AG09309 (cell line): ENCODE results near the gene CD300LG.
"Not testable (repeated sequence)": the region's sequence is repeated elsewhere in the genome, so short reads cannot be mapped to it uniquely, and the experiment has no call there.

Experiments used
- DNase-seq: peaks from one replicate; pipeline ENCODE4 v3.0.0-alpha.2; 2010; ENCODE audit warnings: low read depth
- H3K4me3 ChIP-seq: 2 replicates; pipeline ENCODE4 v1.5.1; 2011; ENCODE audit warnings: mild to moderate bottlenecking, low read depth, low read length, moderate library complexity; ENCODE audit not compliant: control insufficient read depth
- TF ChIP-seq, protein P1 (sequence below): IDR thresholded peaks from 2 replicates; pipeline ENCODE4 v1.5.1; 2011; ENCODE audit warnings: mild to moderate bottlenecking, low read depth, low read length, inconsistent platforms; ENCODE audit not compliant: insufficient read depth, control insufficient read depth; ENCODE audit errors: missing control alignments

Gene CD300LG

GRCh38 chr17:43868226-43868994 lies 21.4 kb downstream of the CD300LG start:
- DNase-seq: no peak
- TF ChIP-seq, protein P1, sequence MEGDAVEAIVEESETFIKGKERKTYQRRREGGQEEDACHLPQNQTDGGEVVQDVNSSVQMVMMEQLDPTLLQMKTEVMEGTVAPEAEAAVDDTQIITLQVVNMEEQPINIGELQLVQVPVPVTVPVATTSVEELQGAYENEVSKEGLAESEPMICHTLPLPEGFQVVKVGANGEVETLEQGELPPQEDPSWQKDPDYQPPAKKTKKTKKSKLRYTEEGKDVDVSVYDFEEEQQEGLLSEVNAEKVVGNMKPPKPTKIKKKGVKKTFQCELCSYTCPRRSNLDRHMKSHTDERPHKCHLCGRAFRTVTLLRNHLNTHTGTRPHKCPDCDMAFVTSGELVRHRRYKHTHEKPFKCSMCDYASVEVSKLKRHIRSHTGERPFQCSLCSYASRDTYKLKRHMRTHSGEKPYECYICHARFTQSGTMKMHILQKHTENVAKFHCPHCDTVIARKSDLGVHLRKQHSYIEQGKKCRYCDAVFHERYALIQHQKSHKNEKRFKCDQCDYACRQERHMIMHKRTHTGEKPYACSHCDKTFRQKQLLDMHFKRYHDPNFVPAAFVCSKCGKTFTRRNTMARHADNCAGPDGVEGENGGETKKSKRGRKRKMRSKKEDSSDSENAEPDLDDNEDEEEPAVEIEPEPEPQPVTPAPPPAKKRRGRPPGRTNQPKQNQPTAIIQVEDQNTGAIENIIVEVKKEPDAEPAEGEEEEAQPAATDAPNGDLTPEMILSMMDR: no peak
- H3K4me3 ChIP-seq: no peak overlapping the region

DNA sequence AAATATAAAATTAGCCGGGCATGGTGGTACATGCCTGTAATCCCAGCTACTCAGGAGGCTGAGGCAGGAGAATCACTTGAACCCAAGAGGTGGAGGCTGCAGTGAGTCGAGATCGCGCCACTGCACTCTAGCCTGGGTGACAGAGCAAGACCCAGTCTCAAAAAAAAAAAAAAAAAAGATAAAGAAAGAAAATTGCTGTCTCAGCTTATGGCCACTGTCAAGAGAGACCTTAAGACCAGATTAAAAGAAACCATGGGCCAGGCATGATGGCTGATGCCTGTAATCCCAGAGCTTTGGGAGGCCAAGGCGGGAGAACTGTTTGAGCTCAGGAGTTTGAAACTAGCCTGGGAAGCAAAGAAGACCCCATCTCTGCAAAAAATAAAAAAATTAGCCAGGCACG lies 22.1 kb downstream of the CD300LG start:
- not testable (repeated sequence) for DNase-seq, H3K4me3 ChIP-seq

GRCh38 chr17:43871946-43872690 lies 25.1 kb downstream of the CD300LG start:
- no peak for DNase-seq
- H3K4me3 ChIP-seq: no peak overlapping the region
- TF ChIP-seq, protein P1: no peak

DNA sequence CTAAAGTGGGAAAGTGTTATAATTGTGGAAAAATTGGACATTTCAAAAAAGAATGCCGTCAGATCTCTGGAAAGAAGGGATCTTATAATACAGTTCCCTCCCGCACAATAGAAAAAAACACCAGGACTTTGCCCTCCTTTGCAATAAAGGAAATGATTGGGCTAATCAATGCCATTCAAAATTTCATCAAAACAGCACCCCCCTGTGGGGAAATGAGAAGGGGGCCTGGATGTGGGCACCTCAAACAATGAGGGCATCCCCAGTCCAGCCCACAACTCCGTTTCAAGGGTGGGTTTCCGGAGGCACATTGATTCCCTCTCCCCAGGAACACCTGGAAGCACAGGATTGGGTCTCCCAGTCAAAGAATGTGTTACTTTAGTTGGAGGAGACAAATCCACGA lies 26.1 kb downstream of the CD300LG start:
- TF ChIP-seq, protein P1: no peak
- no peak for DNase-seq
- no peak overlapping the region for H3K4me3 ChIP-seq

GRCh38 chr17:43873815-43874214 lies 26.8 kb downstream of the CD300LG start:
- DNase-seq: no peak
- TF ChIP-seq, protein P1: no peak
- no peak overlapping the region for H3K4me3 ChIP-seq

DNA sequence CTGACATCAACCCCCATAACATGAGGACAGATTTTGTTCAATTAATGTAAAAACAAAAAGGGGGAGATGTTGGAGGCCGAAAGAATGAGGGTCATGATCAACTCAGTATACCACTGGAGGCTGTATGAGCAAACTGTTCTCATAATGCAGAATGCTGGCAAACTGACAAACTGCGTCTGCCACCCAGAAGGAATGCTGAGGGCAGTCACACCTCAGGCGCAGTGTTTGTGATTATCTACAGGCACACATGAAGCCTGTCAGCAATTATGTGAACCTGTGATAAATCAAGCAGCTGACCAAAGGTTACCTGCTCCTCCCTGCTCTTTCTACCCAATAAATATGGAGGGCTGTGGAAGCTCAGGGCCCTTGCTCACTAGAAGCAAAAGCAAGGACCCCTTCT lies 27.3 kb downstream of the CD300LG start:
- TF ChIP-seq, protein P1: no peak
- DNase-seq: no peak
- no peak overlapping the region for H3K4me3 ChIP-seq

DNA sequence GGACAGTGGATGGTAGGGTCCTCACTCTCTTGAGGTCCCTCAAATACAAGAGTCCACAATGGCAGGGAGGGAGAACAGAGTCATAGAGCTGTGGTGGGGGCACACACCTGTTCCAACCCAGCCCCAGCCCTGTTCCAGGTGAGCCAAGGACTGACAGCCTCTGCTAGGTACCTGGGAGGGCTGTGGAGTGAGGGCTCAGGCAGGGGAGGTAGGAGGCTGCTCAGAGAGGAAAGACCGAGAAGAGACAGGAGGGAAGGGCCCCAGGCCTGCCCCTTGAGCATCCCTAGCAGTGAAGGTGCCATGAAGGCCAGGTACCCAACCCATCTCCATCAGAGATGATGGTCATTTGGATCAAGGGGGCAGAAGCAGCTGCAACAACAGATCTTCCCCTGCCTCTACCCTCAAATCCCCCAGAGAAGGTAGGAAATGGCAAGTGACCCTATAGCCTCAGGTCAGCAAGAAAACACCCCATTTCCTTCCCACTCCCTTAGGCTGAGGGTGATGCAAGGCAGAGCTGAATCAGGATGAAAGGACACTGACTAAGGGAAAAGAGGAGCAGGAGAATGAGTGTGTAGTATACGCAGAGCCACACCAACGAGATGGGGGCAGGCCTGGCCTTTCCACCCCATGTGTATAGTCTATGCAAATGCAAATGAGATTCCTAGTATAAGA lies 28.6 kb downstream of the CD300LG start:
- TF ChIP-seq, protein P1: no peak
- DNase-seq: no peak
- H3K4me3 ChIP-seq: no peak overlapping the region
